ENCODE measurements around the gene PPP1R10.

PPP1R10 gene

GRCh38 chr6:30615958-30616810, 859 bp downstream of the PPP1R10 start:
- Histone ChIP-seq H3K36me3 (ENCODE audit: control insufficient read depth, insufficient read depth, low read length) (peaks cover 18% of the 10 kb centered on the region), H3K4me1 (ENCODE audit: control insufficient read depth, insufficient read depth, low read length) (peaks cover 34% of the 10 kb centered on the region), H3K27ac (ENCODE audit: low read depth, low read length) (peak overlapping the region; percentile 96), H3K9ac (ENCODE audit: low read length) (peak overlapping the region; percentile 95), H3K27me3 (ENCODE audit: control insufficient read depth, insufficient read depth, low read length) (no peaks in the 10 kb centered on the region), H3K4me3 (ENCODE audit: low read length) (peak overlapping the region; percentile 80)

GRCh38 chr6:30615219-30615957, 1.7 kb downstream of the PPP1R10 start:
- H3K9ac ChIP-seq (ENCODE audit: low read length): peak overlapping the region; percentile 95
- H3K27me3 ChIP-seq (ENCODE audit: control insufficient read depth, insufficient read depth, low read length): no peaks in the 10 kb centered on the region
- H3K27ac ChIP-seq (ENCODE audit: low read depth, low read length): peak overlapping the region; percentile 96
- H3K4me1 ChIP-seq (ENCODE audit: control insufficient read depth, insufficient read depth, low read length): peaks cover 35% of the 10 kb centered on the region
- peaks cover 18% of the 10 kb centered on the region for H3K36me3 ChIP-seq (ENCODE audit: control insufficient read depth, insufficient read depth, low read length)
- H3K4me3 ChIP-seq (ENCODE audit: low read length): peak overlapping the region; percentile 80

DNA sequence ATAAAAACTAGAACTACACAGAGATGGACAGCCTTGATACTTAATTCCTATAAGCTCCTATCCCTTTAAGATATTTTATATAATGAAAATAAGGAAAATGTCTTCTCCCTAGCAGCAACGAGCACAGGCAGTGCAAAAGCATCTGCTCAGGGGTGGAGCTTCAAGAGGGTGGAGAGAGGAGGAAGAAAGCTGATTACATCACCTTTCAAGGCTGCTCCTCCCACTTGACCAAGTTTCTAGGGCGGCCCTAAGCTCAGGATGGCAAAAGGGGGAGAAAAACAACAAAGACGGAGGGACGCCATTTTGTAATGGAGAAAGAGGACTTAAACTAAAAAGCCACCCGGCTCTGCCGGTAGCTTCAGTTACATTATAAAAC, 2.2 kb downstream of the PPP1R10 start:
- Histone ChIP-seq H3K36me3 (ENCODE audit: control insufficient read depth, insufficient read depth, low read length) (peaks cover 18% of the 10 kb centered on the region), H3K9ac (ENCODE audit: low read length) (peak overlapping the region; percentile 70), H3K4me1 (ENCODE audit: control insufficient read depth, insufficient read depth, low read length) (peaks cover 35% of the 10 kb centered on the region), H3K4me3 (ENCODE audit: low read length) (peak overlapping the region; percentile 80), H3K27ac (ENCODE audit: low read depth, low read length) (peak overlapping the region; percentile 96), H3K27me3 (ENCODE audit: control insufficient read depth, insufficient read depth, low read length) (no peaks in the 10 kb centered on the region)

- H3K4me1 ChIP-seq (ENCODE audit: control insufficient read depth, insufficient read depth, low read length): peaks cover 37% of the 10 kb centered on the region
- peaks cover 17% of the 10 kb centered on the region for H3K36me3 ChIP-seq (ENCODE audit: control insufficient read depth, insufficient read depth, low read length)
- H3K27me3 ChIP-seq (ENCODE audit: control insufficient read depth, insufficient read depth, low read length): no peaks in the 10 kb centered on the region
- peak overlapping the region; percentile 92 for H3K27ac ChIP-seq (ENCODE audit: low read depth, low read length)
- H3K4me3 ChIP-seq (ENCODE audit: low read length): peak overlapping the region; percentile 80
- peak overlapping the region; percentile 70 for H3K9ac ChIP-seq (ENCODE audit: low read length)
Observed at GRCh38 chr6:30614044-30614842, 2.8 kb downstream of the PPP1R10 start.

DNA sequence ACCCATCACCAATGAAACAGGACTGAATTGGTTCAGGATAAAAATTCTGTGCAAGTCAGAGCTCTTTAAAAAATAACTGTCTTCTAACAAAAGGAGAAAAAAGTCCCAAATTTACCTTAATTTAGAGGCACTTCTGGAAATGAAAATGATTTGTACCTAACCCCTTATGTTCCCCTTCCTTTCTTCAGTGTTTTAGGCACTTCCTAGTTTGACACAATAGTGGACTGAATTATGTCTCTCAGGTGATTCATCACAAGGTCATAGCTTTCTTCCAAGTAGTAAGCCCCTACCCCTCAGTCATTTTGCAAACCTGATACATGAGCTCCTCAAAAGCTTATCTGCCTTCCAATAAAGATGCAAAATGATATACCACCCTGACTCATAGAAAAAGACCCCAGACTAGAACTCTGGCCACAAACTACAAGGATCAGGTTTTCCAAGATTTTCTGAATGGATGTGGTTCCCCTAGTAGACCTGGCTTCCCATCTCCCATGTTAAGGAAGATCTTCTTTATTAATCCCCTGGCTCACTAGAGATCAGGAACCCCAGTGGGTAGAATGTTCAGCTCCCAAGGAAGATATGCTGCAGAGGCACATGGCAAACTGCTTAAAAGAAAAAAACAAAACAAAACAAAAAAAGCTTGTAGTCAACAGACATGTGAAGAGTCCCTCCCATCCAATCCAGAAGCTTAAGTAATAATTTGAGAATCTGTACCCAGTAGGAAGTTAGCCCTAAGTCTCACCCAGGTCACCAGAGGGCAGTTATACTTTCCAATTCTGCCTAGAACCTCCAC, 3.6 kb downstream of the PPP1R10 start:
- peaks cover 25% of the 10 kb centered on the region for H3K36me3 ChIP-seq (ENCODE audit: control insufficient read depth, insufficient read depth, low read length)
- peak overlapping the region; percentile 44 for H3K27ac ChIP-seq (ENCODE audit: low read depth, low read length)
- no peak overlapping the region for H3K9ac ChIP-seq (ENCODE audit: low read length)
- H3K27me3 ChIP-seq (ENCODE audit: control insufficient read depth, insufficient read depth, low read length): no peaks in the 10 kb centered on the region
- H3K4me3 ChIP-seq (ENCODE audit: low read length): peak overlapping the region; percentile 19
- peaks cover 33% of the 10 kb centered on the region for H3K4me1 ChIP-seq (ENCODE audit: control insufficient read depth, insufficient read depth, low read length)

- Histone ChIP-seq H3K4me3 (ENCODE audit: low read length) (no peak overlapping the region), H3K27ac (ENCODE audit: low read depth, low read length) (peak overlapping the region; percentile 44), H3K36me3 (ENCODE audit: control insufficient read depth, insufficient read depth, low read length) (peaks cover 28% of the 10 kb centered on the region), H3K9ac (ENCODE audit: low read length) (no peak overlapping the region), H3K4me1 (ENCODE audit: control insufficient read depth, insufficient read depth, low read length) (peaks cover 30% of the 10 kb centered on the region), H3K27me3 (ENCODE audit: control insufficient read depth, insufficient read depth, low read length) (no peaks in the 10 kb centered on the region)
Observed at GRCh38 chr6:30612687-30613248, 4.3 kb downstream of the PPP1R10 start.

DNA sequence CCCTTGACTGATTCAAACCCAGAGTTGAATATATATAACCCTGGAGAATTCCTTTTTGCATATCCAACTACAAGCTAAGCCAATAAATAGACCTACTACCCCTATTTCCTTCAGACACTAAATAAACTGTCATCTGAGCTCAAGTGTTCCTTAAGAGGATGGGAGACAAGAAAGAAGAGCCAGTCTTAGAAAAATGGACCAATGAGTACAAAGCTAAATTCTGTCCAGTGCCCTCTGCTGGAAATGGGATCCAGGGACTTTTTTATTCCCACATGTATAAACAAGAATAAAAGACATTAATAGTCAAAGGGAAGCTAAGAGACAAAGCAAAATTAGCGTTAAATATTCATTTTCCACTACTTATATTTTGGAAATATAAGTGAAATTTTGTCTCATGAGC, 4.8 kb downstream of the PPP1R10 start:
- Histone ChIP-seq H3K9ac (ENCODE audit: low read length) (no peak overlapping the region), H3K4me1 (ENCODE audit: control insufficient read depth, insufficient read depth, low read length) (peaks cover 30% of the 10 kb centered on the region), H3K27ac (ENCODE audit: low read depth, low read length) (no peak overlapping the region), H3K4me3 (ENCODE audit: low read length) (no peak overlapping the region), H3K27me3 (ENCODE audit: control insufficient read depth, insufficient read depth, low read length) (no peaks in the 10 kb centered on the region), H3K36me3 (ENCODE audit: control insufficient read depth, insufficient read depth, low read length) (peaks cover 33% of the 10 kb centered on the region)

DNA sequence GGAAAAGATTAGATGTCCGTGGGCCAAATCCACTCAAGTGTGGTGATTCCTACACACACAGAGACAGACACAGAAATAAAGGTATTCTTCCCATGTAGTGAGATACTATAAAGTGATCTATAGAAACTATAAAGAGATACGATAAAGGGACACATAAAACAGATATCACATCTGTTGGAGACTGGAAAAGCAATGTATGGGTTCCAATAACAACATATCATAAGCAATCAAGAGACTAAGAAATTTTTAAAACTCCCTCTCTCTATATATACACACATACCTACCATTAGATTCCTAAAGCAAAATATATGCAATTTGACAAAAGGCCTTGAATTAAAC, 5.2 kb downstream of the PPP1R10 start:
- H3K4me3 ChIP-seq (ENCODE audit: low read length): no peak overlapping the region
- peaks cover 33% of the 10 kb centered on the region for H3K36me3 ChIP-seq (ENCODE audit: control insufficient read depth, insufficient read depth, low read length)
- no peak overlapping the region for H3K9ac ChIP-seq (ENCODE audit: low read length)
- H3K27me3 ChIP-seq (ENCODE audit: control insufficient read depth, insufficient read depth, low read length): no peaks in the 10 kb centered on the region
- no peak overlapping the region for H3K27ac ChIP-seq (ENCODE audit: low read depth, low read length)
- peaks cover 30% of the 10 kb centered on the region for H3K4me1 ChIP-seq (ENCODE audit: control insufficient read depth, insufficient read depth, low read length)

DNA sequence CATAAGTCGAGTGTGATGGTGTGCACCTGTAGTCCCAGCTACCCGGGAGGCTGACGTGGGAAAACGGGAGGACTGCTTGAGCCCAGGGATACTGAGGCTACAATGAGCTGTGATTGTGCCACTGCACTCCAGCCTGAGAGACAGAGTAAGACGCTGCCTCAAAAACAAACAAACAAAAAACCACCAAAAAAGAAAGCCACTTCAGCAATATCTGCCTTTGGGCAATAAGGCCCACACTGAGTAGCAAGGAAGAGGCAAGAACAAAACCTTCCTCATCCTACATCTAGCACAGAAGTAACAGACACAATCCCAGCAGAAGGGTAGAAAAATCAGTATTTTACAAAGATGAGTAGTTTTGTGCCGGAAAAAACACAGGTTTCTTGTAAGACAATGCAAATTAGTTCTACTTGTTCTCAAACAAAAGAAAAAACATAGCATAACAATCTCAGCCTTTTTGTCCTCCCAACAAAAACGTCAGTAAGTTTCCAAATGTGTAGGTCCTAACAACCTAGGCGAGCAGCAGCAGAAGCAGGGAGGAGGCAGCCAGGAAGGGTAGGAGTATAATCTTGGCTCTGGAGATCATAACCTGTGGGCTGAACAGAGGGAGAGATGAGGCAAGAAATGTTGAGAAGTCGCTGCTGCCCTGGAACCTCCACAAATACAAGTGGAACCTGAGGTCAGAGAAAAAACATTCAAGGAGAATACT, 5.7 kb downstream of the PPP1R10 start:
- Histone ChIP-seq H3K4me1 (ENCODE audit: control insufficient read depth, insufficient read depth, low read length) (peaks cover 30% of the 10 kb centered on the region), H3K4me3 (ENCODE audit: low read length) (no peak overlapping the region), H3K36me3 (ENCODE audit: control insufficient read depth, insufficient read depth, low read length) (peaks cover 33% of the 10 kb centered on the region), H3K27ac (ENCODE audit: low read depth, low read length) (no peak overlapping the region), H3K9ac (ENCODE audit: low read length) (no peak overlapping the region), H3K27me3 (ENCODE audit: control insufficient read depth, insufficient read depth, low read length) (no peaks in the 10 kb centered on the region)

GRCh38 chr6:30610065-30610464, 7.0 kb downstream of the PPP1R10 start:
- no peak overlapping the region for H3K9ac ChIP-seq (ENCODE audit: low read length)
- H3K27me3 ChIP-seq (ENCODE audit: control insufficient read depth, insufficient read depth, low read length): no peaks in the 10 kb centered on the region
- H3K4me3 ChIP-seq (ENCODE audit: low read length): no peak overlapping the region
- H3K27ac ChIP-seq (ENCODE audit: low read depth, low read length): no peak overlapping the region
- peaks cover 36% of the 10 kb centered on the region for H3K36me3 ChIP-seq (ENCODE audit: control insufficient read depth, insufficient read depth, low read length)
- H3K4me1 ChIP-seq (ENCODE audit: control insufficient read depth, insufficient read depth, low read length): peaks cover 30% of the 10 kb centered on the region

GRCh38 chr6:30603961-30604360, 13.1 kb downstream of the PPP1R10 start:
- no peak overlapping the region for H3K9ac ChIP-seq (ENCODE audit: low read length)
- H3K36me3 ChIP-seq (ENCODE audit: control insufficient read depth, insufficient read depth, low read length): peaks cover 69% of the 10 kb centered on the region
- H3K4me1 ChIP-seq (ENCODE audit: control insufficient read depth, insufficient read depth, low read length): no peaks in the 10 kb centered on the region
- no peaks in the 10 kb centered on the region for H3K27me3 ChIP-seq (ENCODE audit: control insufficient read depth, insufficient read depth, low read length)
- no peak overlapping the region for H3K27ac ChIP-seq (ENCODE audit: low read depth, low read length)
- no peak overlapping the region for H3K4me3 ChIP-seq (ENCODE audit: low read length)

Measured in rectal smooth muscle tissue (tissue), 1 donor.